Lower lobe of right lung (tissue), 2 donors: ENCODE data around the gene TRIM25. TPM values are rescaled to one million over a fixed set of nuclear protein-coding genes. Genes with fewer than 3 reads are reported as not detected.

ENCODE experiments used
- ATAC-seq, 2 donors: fragments of 200-7000 bp; cut with Tn5 transposase; one replicate each; pipeline ENCODE4 v1.9.1; 2020 to 2022; ENCODE audit warnings: mild to moderate bottlenecking in 2 of 2, moderate library complexity in 2 of 2
- DNase-seq: peaks from one replicate; pipeline ENCODE4 v3.0.0-alpha.2; 2020
- H3K27ac ChIP-seq: fragments of 200-600 bp; one replicate; pipeline ENCODE4 v1.8.0; 2022
- H3K27me3 ChIP-seq: fragments of 200-600 bp; one replicate; pipeline ENCODE4 v1.8.0; 2022; ENCODE audit warnings: low read depth
- H3K36me3 ChIP-seq: fragments of 200-600 bp; one replicate; pipeline ENCODE4 v1.8.0; 2022; ENCODE audit warnings: mild to moderate bottlenecking
- H3K4me1 ChIP-seq: fragments of 200-600 bp; one replicate; pipeline ENCODE4 v1.8.0; 2022
- H3K4me3 ChIP-seq: fragments of 200-600 bp; one replicate; pipeline ENCODE4 v1.8.0; 2022; ENCODE audit warnings: mild to moderate bottlenecking
- H3K9me3 ChIP-seq: fragments of 200-600 bp; one replicate; pipeline ENCODE4 v1.8.0; 2022
- CTCF ChIP-seq: fragments of 200-600 bp; IDR thresholded peaks from one replicate; pipeline ENCODE4 v1.8.0; 2022; ENCODE audit warnings: antibody characterized with exemption, mild to moderate bottlenecking
- intact Hi-C: fragments of 100-400 bp; cut with DNase I; formaldehyde crosslinking; loops from one replicate; pipeline ENCODE4 v1.11.0; 2022
- total RNA-seq: library from RNA; stranded (reverse); fragmentation: NEBNext Ultra II Directional; extraction: Animal tissue kit (Norgen Biotek cat#: 25700); gene quantifications from one replicate; pipeline ENCODE4 v1.2.1, GENCODE V29; 2021
- donor health status: DM: no; HTN: yes; CAD: no; lungs with severe emphysema.

The TRIM25 gene
- total RNA-seq, 1 donor from 2014 or later: 125 TPM

GRCh38 chr17:56892333-56892732 lies 21.5 kb downstream of the TRIM25 start:
- H3K36me3 ChIP-seq: peaks cover 97% of the 10 kb centered on the region
- intact Hi-C loops: no loop called here

GRCh38 chr17:56891751-56892150 lies 22.1 kb downstream of the TRIM25 start:
- Histone ChIP-seq H3K27ac (no peak overlapping the region), H3K27me3 (no peaks in the 10 kb centered on the region), H3K9me3 (peaks cover 13% of the 10 kb centered on the region), H3K4me3 (no peak overlapping the region), H3K36me3 (peaks cover 96% of the 10 kb centered on the region), H3K4me1 (no peaks in the 10 kb centered on the region)
- intact Hi-C loops: no loop called here
- DNase-seq: peak; percentile 65
- peak; percentile 55 for ATAC-seq
- TF ChIP-seq CTCF: peak; percentile 60

More at GRCh38 chr17:56892333-56892732, 21.5 kb downstream of the TRIM25 start:
- Histone ChIP-seq H3K27me3 (no peaks in the 10 kb centered on the region), H3K4me1 (no peaks in the 10 kb centered on the region), H3K9me3 (peaks cover 13% of the 10 kb centered on the region), H3K4me3 (no peak overlapping the region), H3K27ac (no peak overlapping the region)
- DNase-seq (no peak), ATAC-seq (no peak)
- TF ChIP-seq CTCF: no peak

DNA sequence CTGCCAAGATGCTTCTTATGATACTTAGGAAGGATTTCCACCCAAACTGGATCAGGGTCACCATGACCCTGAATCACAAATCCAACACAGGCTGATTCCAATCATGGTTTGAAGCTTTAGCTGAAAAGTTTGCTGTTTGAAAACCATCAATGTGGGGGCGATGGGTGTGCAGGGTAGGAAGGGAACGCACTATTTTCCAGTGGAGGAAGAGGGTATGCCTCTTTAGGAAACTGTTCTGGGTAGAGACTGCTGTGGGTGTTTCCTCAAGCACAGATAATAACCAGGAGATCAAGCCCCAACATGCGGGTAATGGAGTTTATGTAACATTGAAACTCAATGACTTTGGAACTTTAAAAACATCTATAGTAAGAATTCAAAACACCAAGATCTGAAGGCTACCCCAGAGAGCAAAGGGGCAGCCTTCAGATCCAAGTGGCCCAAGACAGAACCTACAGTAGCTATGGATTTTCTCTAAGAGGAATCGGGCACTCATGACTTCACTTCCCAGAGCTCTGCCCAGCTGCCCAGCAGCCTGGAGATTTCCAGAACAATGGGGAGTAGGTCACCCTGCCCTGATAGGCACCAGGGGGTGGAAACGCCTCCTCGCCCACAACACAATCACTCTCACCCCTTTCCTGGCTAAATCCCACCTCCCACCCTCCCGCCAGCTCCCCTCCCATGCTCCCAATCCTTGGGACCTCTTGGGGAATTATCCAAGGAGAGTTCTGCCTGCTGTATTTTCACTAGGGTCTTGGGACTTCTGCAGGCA lies 22.8 kb downstream of the TRIM25 start:
- Histone ChIP-seq H3K27me3 (no peaks in the 10 kb centered on the region), H3K27ac (no peak overlapping the region), H3K4me1 (no peaks in the 10 kb centered on the region), H3K9me3 (peaks cover 13% of the 10 kb centered on the region), H3K4me3 (no peak overlapping the region), H3K36me3 (peaks cover 96% of the 10 kb centered on the region)
- ATAC-seq (no peak), DNase-seq (no peak)
- TF ChIP-seq CTCF: no peak
- intact Hi-C loops: no loop called here

- ATAC-seq (no peak), DNase-seq (no peak)
- H3K4me3 ChIP-seq: no peak overlapping the region
- H3K4me1 ChIP-seq: no peaks in the 10 kb centered on the region
- TF ChIP-seq CTCF: no peak
- intact Hi-C loops: no loop called here
- peaks cover 95% of the 10 kb centered on the region for H3K36me3 ChIP-seq
- H3K9me3 ChIP-seq: peaks cover 13% of the 10 kb centered on the region
- H3K27ac ChIP-seq: no peak overlapping the region
- no peaks in the 10 kb centered on the region for H3K27me3 ChIP-seq
Observed at GRCh38 chr17:56890390-56890789, 23.5 kb downstream of the TRIM25 start.

- ATAC-seq: no peak
- Histone ChIP-seq H3K9me3 (peaks cover 13% of the 10 kb centered on the region), H3K27me3 (no peaks in the 10 kb centered on the region), H3K27ac (no peak overlapping the region), H3K36me3 (peaks cover 69% of the 10 kb centered on the region), H3K4me1 (no peaks in the 10 kb centered on the region), H3K4me3 (no peak overlapping the region)
- intact Hi-C loops: no loop called here
- no peak for TF ChIP-seq CTCF
- DNase-seq: no peak
Observed at GRCh38 chr17:56887552-56888467, 26.0 kb downstream of the TRIM25 start.
